Kidney (tissue), 14 donors: ENCODE data around the gene MYO5B. TPM values are rescaled to one million over a fixed set of nuclear protein-coding genes. Genes with fewer than 3 reads are reported as not detected.

Experiments used
- DNase-seq, 5 donors: peaks; one replicate each; pipeline ENCODE4 v3.0.0-alpha.2; 2013 to 2020
- FAIRE-seq: peaks from 2 replicates; lab custom pipeline; 2012; peaks lifted over from hg19 to GRCh38; lab: Jason Lieb, UNC
- H3K27ac ChIP-seq, 2 donors: one replicate each; pipeline ENCODE4 v1.7.0; 2013; ENCODE audit warnings: low read depth in 2 of 2, low read length in 2 of 2, inconsistent platforms in 1 of 2
- H3K27me3 ChIP-seq: one replicate; pipeline ENCODE4 v1.7.1; 2013; ENCODE audit warnings: low read length, inconsistent platforms; ENCODE audit not compliant: control insufficient read depth, insufficient read depth
- H3K36me3 ChIP-seq, 3 donors: one replicate each; pipeline versions ENCODE4 v1.7.0 to v1.7.1; 2013; ENCODE audit warnings: low read length in 3 of 3, control low read depth in 1 of 3, inconsistent platforms in 1 of 3; ENCODE audit not compliant: insufficient read depth in 3 of 3, control insufficient read depth in 2 of 3
- H3K4me1 ChIP-seq, 3 donors: one replicate each; pipeline versions ENCODE4 v1.7.0 to v1.7.1; 2013; ENCODE audit warnings: low read length in 3 of 3, inconsistent platforms in 1 of 3, low read depth in 1 of 3; ENCODE audit not compliant: control insufficient read depth in 2 of 3, insufficient read depth in 2 of 3
- H3K4me3 ChIP-seq, 3 donors: one replicate each; pipeline versions ENCODE4 v1.7.0 to v1.8.1; 2013; ENCODE audit warnings: low read length in 3 of 3, control low read depth in 1 of 3, inconsistent platforms in 1 of 3
- H3K9ac ChIP-seq, 3 donors: one replicate each; pipeline versions ENCODE4 v1.7.0 to v1.7.1; 2013; ENCODE audit warnings: low read length in 3 of 3, control low read depth in 1 of 3, inconsistent platforms in 1 of 3
- H3K9me3 ChIP-seq, 3 donors: one replicate each; pipeline versions ENCODE4 v1.7.0 to v1.7.1; 2013; ENCODE audit warnings: low read length in 3 of 3, control low read depth in 1 of 3, inconsistent platforms in 1 of 3; ENCODE audit not compliant: control insufficient read depth in 2 of 3, insufficient read depth in 1 of 3
- CTCF ChIP-seq: IDR thresholded peaks from 3 replicates; pipeline ENCODE4 v1.5.1; 2012; ENCODE audit warnings: mild to moderate bottlenecking, moderate library complexity, borderline replicate concordance; ENCODE audit not compliant: insufficient read depth; ENCODE audit errors: extremely low read depth
- intact Hi-C: fragments of 100-400 bp; cut with DNase I; formaldehyde crosslinking; loops from one replicate; pipeline ENCODE4 v1.11.1; 2022
- polyA plus RNA-seq: library from polyadenylated mRNA; stranded (reverse); fragments of 350-450 nt; fragmentation: Illumina TruSeq; extraction: RNeasy Lipid Tissue Mini Kit (QIAGEN cat#74804); gene quantifications from one replicate; pipeline ENCODE4 v1.2.3, GENCODE V29; 2014; ENCODE audit warnings: low read depth, low replicate concordance; ENCODE audit not compliant: insufficient read depth
- total RNA-seq: library from RNA; stranded (reverse); fragmentation: NEBNext Ultra II Directional; extraction: Animal tissue kit (Norgen Biotek cat#: 25700); gene quantifications from one replicate; pipeline ENCODE4 v1.2.1, GENCODE V29; 2021
- donor health status: control.
- donor health status: control.
- donor health status: control.
- donor health status: control.
- donor health status: control.
- donor health status: DM: yes; HTN: yes; CAD: no.
- donor health status: Normal renal cell carcinoma (clear cell type).

The MYO5B gene
- total and polyA plus RNA-seq, 2 donors from 2014 or later = 17.8 to 43.8 TPM

GRCh38 chr18:50072146-50072545 lies 122.8 kb downstream of the MYO5B start:
- TF ChIP-seq CTCF = no peak
- no peaks in the 10 kb centered on the region for H3K36me3 ChIP-seq
- H3K9me3 ChIP-seq = no peaks in the 10 kb centered on the region
- H3K9ac ChIP-seq = no peak overlapping the region
- H3K4me1 ChIP-seq = peaks cover 0 to 13% (median 3%) of the 10 kb centered on the region in 3 donors
- FAIRE-seq (no peak), DNase-seq (no peak)
- no peak overlapping the region for H3K27ac ChIP-seq
- H3K27me3 ChIP-seq = no peaks in the 10 kb centered on the region
- intact Hi-C loops = no loop called here
- no peak overlapping the region for H3K4me3 ChIP-seq

DNA sequence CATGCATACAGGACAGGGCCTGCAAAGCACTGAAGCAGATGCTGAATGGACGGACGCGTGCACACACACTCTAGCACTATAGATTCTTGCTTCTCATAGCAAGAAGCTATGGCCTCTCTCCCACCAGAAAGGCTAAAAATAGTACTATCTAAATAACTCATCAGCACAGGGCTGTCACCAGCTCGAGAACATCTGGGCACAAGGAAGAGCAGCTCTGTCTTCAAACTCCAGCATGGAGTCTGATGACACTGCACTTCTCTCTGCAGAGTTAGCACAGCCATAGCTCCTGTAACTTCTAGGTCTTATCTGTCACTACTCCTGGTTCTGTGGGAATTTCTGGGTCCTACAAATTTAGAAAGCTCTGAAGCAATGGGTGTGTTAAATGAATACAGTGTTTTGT lies 123.5 kb downstream of the MYO5B start:
- TF ChIP-seq CTCF = no peak
- Histone ChIP-seq H3K9me3 (no peaks in the 10 kb centered on the region), H3K9ac (no peak overlapping the region), H3K4me1 (peaks cover 0 to 13% (median 3%) of the 10 kb centered on the region in 3 donors), H3K4me3 (no peak overlapping the region), H3K36me3 (no peaks in the 10 kb centered on the region), H3K27me3 (no peaks in the 10 kb centered on the region), H3K27ac (no peak overlapping the region)
- intact Hi-C loops = no loop called here
- FAIRE-seq (no peak), DNase-seq (peak in 1 of 5 donors; percentile 31)

DNA sequence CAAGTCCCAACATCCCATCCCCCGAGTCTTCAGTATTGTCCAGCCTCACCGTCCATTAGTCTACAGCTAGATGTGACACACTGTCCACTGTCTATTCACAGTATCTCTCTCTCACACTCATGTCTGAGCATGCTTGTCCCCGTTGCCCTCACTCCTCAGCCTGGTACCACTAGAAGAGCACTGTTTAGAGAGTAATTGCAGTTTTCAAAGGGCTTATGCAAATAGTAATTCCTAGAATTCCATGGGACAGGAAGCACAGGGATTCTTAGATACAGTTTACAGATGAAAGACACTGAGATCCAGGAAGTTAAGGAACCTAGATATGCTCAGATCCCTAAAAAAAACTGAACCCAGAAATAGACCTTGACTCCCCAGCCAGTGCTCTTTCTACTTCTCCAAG lies 125.5 kb downstream of the MYO5B start:
- Histone ChIP-seq H3K9ac (no peak overlapping the region), H3K27ac (no peak overlapping the region), H3K9me3 (no peaks in the 10 kb centered on the region), H3K4me1 (peaks cover 0 to 8% (median 0%) of the 10 kb centered on the region in 3 donors), H3K36me3 (no peaks in the 10 kb centered on the region), H3K27me3 (no peaks in the 10 kb centered on the region), H3K4me3 (no peak overlapping the region)
- FAIRE-seq = no peak
- DNase-seq = no peak
- no peak for TF ChIP-seq CTCF
- intact Hi-C loops = no loop called here

GRCh38 chr18:50065527-50065926 lies 129.4 kb downstream of the MYO5B start:
- intact Hi-C loops = no loop called here
- no peak overlapping the region for H3K27ac ChIP-seq
- no peak for FAIRE-seq

More at GRCh38 chr18:50065527-50065926, 129.4 kb downstream of the MYO5B start:
- H3K36me3 ChIP-seq = no peaks in the 10 kb centered on the region
- no peaks in the 10 kb centered on the region for H3K9me3 ChIP-seq
- no peak for DNase-seq
- peaks cover 0 to 6% (median 0%) of the 10 kb centered on the region in 3 donors for H3K4me1 ChIP-seq
- TF ChIP-seq CTCF = no peak
- H3K4me3 ChIP-seq = no peak overlapping the region
- no peak overlapping the region for H3K9ac ChIP-seq
- no peaks in the 10 kb centered on the region for H3K27me3 ChIP-seq
